GM19468 (cell line): ENCODE measurements around the gene SESTD1.

Experiments used
- ATAC-seq: cut with Tn5 transposase; IDR thresholded peaks from one replicate; pipeline ENCODE4 v1.9.1; 2021; ENCODE audit warnings: mild to moderate bottlenecking, moderate library complexity, moderate number of reproducible peaks; ENCODE audit not compliant: unreplicated experiment; ENCODE audit errors: extremely low read depth

SESTD1 gene

DNA sequence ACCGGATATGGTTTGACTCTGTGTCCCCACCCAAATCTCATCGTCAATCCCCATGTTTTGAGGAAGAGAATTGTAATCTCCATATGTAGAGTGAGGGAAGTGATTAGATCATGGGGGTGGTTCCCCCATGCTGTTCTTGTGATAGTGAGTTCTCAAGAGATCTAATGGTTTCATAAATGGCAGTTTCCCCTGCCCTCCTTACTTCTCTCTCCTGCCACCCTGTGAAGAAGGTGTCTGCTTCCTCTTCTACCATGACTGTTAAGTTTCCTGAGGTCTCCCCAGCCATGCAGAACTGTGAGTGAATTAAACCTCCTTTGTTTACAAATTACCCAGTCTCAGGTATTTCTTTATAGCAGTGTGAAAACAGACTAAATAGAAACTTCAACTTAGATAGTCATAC is 69.5 kb downstream of the SESTD1 start:
- no peak for ATAC-seq

DNA sequence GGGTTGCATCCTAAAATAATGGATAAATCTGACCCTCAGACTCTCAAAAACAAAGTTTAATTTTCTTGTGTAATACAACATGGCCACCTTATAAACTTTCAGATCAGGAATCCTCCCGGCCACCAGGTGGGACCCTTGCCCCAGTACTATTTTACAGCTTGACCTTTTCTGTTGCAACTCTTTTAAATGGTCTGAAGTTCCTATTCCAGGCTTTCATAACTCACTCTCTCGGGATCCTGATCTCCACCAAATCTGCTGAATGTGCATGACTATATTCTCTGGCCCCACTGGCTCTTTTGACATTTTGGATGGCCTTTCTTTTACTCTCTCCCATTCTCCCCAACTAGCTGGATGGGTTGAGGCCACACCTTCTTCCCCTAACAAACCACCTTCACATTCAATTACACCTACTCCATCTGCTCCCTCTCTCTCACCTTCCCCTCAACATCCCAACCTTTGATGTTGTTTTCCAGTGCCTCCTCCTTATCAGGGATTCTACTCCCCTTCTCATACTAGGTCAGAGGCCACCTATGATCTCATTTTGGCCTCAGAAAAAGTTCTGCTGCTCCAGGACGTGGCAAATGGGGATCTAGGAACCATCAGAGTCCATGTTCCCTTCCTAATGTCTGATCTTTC is 70.8 kb downstream of the SESTD1 start:
- ATAC-seq, result no peak

DNA sequence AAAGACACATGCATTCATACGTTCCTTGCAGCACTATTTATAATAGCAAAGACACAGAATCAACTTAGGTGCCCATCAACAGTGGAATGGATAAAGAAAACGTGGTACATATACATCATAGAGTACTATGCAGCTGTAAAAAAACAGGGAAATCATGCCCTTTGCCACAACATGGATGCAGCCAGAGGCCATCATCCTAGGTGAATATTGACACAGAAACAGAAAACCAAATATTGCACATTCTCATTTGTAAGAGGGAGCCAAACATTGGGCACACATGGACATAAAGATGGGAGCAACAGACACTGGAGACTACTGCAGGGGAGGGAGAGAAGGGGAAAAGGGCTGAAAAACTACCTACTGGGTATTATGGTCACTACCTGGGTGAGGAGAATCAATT is 73.5 kb downstream of the SESTD1 start:
- no peak for ATAC-seq

DNA sequence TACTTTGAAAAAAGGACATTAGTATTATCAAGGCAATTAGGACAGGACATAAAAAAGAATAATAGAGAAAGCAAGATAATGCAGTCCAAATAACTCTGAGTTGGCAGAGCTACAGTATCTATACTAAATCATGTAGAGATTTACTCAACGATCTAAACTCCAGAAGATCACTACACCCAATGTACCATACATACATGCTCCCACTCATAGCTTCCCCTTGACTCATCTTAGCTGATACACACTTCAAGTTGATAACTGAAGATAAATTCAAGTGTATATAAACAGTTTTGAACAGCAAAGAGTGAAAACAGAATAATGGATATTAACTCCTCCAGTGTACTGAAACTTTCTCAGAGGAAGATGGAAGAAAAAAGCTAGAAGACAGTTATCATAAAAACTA is 78.5 kb downstream of the SESTD1 start:
- ATAC-seq, result no peak

DNA sequence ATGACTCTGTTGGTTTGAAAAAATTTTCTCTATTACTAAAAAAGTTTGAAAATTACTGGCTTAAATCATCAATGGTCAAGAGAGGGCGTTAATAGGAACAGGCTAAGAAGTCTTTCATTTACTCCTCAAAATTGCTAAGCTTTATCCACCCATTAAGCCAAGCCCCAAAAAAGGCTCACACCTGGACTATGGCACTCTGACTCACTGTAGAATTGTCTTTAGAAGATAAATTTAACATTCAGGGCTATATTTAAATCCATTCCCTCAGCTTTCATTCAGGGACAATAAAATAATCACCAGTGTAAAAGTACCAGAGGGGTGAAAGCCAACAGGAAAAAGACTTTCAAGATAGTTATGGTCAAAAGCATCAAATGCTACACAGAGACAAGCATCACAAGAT is 80.0 kb downstream of the SESTD1 start:
- ATAC-seq, result no peak

DNA sequence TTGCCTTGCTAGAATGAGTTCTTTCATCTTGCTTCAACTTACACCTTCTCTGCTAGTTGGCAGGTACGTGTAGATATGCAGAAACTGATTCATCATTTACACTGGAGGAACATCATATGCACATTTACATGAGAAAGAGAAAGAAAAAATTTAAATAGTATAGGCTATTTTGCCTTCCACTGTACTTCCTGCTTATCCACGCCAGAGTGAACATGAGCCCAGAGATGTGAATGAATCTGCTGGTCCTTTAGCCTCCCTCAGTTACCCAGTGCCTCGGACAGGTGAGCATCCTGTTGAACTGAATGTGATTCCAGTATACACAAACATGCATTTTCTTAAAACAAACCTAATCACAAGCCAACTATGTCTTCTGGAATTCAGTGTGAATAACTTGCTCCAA is 83.6 kb downstream of the SESTD1 start:
- peak; percentile 23 for ATAC-seq

DNA sequence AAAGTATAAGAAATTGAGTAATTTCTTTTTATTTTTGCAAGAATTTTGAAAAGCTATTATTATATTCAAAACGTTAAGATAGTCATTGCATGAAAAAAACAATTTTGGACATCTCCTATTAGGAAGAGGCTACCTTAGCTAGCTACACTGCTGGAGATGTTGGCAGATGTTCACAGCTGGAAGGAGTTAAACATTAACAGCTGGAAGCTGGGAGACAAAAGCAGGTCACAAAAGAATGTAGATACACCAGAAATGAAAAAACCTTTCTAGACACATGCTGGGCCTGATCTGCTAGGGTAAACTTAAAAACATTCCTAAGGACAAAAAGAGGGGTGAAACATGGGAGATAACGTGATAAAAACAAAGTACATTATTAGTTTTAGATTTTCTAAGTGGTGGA is 84.4 kb downstream of the SESTD1 start:
- ATAC-seq, result no peak

DNA sequence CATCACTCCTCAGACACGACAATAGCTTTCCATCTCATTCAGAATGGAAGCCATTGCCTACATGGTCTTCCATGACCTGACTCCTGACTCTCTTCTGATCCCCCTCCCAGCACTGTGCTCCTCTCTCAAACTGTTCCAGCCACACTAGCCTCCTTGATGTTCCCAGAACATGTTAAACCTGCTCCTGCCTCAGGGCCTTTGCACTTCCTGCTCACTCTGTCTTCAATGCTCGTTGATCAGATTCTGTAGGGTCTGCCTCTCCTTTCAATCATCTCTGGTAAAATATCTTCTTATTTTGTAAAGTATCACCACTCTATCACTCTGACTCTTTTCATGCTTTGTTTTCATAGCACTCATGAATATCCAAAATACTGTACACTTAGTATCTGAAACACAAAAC is 84.9 kb downstream of the SESTD1 start:
- no peak for ATAC-seq

DNA sequence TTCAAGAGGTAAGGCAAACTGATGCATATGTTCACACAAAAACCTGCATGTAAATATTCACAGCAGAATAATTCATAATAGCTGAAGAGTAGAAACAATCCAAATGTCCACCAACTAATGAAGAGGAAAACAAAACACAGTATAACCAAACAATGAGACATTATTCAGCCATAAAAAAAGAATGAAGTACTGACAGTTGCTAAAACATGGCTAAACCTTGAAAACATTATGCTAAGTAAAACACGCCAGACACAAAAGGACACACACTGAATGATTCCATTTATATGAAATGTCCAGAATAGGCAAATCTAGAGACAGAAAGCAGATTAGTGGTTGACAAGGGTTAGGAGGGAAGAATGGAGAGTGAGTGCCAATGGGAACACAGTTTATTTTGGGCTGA is 86.9 kb downstream of the SESTD1 start:
- no peak for ATAC-seq

DNA sequence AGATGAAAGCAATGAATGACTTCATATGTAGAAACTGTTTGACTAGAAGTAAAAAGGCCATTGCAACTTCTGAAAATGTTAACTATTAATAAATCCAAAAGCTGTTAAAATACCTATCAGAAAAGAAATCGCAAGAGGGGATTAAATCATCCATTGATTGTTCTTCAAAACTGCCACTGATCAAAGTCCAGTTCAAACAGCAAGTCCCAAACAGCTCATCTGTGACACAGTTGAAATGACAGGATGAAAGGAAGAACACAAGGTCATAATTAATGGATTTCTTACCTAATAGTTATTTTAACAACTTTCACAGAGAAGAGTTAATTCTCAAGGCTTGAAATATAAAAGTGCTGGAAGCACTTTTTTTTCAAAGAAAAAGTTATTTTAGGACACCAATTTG is 90.4 kb downstream of the SESTD1 start:
- no peak for ATAC-seq

DNA sequence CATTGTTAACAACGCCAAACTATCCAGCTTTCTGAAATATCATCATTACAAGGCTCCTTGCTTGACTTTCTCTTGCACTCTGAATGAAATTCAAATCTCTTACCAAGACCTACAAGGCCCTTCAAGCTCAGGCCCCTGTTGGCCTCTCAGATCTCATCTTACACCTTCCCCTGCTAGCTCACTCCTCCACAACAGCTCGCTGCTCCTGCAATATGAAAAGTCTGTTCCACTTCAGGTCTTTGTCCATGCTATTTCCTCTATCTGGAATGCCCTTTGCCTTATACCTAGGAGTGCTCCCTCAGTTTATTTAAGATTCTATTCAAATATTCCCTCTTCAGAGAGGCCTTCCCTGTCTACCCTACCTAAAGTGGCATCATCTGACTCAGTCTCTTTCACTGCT is 91.7 kb downstream of the SESTD1 start:
- ATAC-seq, result no peak

DNA sequence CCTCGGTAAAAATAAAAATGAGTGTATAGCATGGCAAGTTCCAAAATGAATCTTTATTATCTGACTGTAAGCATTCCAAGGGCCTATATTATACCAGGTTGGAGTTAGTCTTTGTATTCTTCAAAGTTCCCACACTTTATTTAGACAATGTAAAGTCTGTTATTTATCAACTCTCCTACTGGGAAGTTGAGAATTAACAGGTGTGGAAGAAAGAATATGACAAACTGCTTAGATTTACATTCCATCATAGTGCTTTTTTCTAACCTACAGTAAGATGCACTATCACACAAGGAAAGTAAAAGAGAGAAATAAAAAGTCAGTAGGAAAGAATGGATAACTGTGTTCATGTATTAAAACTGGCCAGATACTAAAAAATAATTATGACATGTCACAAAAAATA is 93.3 kb downstream of the SESTD1 start:
- ATAC-seq, result no peak

DNA sequence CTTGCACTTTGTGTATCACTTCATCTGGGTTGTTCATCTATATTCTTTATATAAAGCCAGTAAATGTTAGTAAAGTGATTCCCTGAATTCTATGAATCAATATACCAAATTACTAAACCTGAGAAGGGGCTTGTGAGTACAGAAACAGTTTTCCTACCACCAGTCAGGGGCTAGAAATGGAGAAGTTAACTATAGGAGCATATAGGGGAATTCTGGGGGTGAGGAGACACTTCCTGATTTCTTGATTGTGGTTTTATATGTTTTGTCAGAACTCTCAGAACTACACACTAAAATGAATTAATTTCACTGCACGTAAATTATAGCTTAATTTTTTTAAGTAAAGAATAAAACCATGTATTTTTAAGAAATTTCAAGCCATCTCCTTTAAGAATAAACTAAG is 93.7 kb downstream of the SESTD1 start:
- ATAC-seq, result no peak

DNA sequence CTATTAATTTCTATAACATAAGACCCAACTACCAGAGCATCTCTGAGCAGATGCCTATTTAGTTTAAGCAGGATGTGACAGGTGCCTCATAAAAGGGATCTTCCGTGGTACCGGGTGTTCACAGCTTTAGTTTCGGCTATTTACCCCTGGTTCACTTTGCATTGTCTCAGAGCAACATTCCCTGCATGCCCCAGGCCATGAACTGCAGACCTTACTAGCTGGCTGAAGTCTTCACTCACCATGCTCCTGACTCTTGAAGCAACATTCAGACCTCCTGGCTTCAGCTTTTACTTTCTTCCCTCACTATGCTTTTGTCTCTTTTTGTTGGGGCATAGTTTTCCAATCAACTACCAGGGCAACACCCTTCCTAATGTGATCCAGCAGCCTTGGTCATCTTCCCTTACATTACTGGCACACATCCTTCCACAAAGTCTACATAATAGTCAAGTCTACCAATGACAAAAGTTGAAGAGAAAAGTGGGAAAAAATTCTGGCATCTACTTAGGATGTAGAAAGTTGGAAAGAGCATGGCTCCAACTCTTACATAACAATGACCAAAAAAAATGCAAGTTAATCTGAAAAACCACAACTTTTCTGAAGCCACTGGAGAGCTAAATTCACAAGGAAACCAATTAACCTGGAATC is 99.2 kb downstream of the SESTD1 start:
- no peak for ATAC-seq

DNA sequence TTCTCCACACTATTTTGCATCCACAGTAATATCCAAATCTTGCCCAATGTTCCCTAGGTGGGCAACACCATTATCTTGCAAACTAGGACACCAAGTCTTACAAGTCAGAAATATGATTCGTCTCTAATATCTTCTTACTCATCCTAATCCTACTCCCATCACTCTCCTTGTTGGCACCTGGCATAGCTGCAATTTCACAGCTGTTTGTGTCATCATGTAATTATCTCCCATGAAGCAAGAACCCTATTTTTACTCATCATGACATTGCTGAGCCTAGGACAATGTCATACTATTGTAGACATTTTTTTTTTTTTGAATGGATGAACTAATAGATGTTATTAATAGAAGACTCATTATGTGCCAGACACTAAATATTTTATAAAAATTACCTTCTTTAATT is 123.4 kb downstream of the SESTD1 start:
- no peak for ATAC-seq

DNA sequence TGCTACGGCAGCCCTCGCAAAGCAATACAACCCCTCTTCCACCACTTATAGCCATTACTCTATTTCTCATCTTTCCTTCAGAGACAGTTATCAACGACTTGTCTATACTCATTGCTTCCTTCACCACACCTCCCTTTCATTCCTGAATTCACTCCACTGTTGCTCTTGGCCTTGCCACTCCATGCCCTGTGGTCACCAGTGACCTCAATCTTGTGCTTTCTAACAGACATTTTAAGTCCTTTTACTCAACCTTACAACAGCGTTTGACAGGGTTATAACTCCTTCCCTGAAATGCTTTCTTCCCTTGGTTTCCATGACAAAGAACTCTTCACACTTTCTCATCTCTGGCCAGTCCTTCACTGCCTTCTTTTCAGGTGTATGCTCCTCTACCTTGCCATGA is 124.1 kb downstream of the SESTD1 start:
- no peak for ATAC-seq

DNA sequence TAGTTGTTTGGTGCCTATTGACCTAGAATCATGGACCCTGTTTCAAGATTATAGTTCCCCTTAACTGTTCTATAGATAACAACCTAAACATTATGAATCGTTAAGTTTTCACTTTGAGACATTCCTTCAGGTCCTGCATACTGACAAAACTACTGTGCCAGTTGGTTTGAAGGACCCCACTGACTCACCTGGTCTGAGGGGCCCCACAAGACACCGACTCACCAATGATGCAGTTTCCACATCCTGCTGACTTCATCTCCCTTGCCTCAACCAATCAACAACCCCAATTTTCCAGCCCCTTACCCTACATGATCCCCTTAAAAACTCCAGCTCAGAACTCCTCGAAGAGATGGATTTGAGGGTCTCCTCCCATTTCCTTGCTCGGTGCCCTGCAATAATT is 125.1 kb downstream of the SESTD1 start:
- ATAC-seq, result no peak

DNA sequence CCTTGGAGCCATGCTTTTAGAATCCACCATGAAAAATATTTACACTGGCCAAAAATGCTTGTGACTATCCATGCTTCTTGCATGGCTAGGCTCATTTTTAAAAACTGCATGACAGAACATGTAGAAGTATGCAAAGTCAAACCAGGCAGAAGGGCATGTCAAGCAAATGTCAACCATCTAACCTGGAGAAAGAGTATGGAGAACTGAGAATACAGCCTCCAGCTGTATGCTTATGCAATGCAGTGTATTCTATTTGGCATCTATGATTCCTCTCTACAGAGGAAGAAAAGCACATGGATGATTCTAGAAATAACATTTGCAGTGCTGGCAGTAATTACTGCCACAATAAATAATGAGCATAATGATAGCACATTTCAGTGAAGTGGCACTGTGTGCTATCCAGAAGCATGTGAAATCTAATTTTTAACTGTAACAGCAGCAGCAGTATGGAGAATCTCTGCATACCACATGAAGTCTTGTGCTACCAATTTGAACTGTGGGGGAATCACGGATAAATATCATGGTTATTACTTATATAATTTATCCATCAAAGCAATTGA is 127.4 kb downstream of the SESTD1 start:
- no peak for ATAC-seq

DNA sequence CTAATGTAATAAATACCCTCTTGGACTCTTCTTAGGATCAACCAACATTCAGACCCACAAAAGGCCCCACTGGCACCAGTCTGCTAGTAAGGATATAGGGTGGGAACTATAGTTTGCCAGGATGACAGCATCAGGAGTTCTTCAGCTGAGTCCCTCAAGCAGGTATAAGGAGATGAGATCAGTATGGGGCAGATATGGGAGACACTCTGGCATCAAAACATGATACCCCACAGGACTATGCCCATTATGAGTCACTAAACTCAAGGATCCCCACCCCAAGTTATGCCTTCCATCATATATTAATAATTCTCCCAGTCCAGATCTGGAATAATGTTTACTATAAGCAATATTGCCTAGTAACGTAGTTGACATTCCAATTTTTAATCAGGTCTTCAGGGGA is 131.6 kb downstream of the SESTD1 start:
- ATAC-seq, result no peak

DNA sequence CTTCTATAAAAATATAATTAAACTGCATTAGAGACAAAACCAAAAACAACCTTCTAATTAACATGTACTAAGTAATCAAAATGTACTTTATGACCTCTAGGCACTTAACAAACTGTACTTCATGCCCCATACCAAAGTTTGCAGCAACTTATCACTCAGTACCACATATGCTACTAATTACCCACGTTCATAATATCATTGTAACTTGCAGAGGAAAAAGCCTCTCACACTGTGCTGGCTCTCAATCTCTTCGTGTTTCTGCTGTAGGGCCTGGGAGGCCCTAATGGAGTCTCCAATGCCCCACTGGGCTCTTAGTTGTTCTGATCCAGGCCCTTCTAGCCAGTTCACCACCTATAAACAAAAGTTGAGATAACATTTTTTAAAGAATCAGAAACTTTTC is 132.6 kb downstream of the SESTD1 start:
- no peak for ATAC-seq

DNA sequence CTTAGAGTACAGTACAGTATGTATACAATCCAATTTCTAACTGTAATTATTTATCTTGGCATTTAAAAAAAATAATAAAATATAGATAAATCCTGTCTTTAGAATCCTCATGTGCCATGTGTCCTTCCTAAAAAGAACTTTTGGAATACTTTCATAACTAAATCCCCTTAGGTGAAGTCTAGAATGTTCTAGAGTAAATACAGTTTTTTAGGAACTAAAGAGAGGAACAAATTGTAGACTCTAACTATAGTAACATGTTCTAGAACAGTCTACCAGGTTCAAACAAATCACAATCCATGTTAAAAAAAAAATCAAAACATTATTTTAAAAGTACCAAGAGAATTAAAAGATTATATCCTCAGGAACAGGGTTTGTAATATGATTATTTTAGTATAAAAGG is 134.1 kb downstream of the SESTD1 start:
- no peak for ATAC-seq

DNA sequence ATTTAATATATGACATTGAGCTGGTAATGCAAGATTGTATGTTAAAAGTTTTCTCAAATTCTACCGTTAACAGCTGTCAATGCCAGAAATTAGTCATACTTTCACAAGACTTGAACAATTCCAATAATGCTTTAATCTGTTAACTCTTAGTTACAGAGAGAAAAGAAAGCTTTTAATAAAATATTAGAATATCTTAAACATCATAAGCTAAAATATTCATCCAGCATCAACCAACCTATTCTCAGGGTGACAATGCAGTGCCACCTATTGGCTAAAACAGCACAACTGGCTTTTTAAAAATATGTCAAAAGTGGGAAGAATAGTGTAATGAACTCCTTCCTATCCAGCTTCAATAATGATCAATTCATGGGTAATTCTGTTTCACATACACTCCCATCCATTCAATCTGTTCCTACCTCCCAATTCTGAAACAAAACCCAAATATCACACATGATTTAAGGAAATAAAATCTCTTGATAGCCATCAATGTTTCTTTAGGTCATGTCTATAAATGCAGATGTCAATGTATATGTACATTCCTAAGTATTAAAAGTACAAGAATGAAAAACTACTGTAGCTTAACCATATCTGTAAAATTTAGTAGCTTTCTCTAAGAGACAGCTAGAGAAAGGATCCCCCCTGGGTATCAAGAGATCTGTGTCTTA is 134.9 kb downstream of the SESTD1 start:
- no peak for ATAC-seq
